ENCODE results near the gene GRID2IP.

- TF ChIP-seq GATA2 (IDR thresholded peaks at IDR 0.05; ENCODE audit: low read depth, low read length) (no peak), GATA3 (IDR thresholded peaks at IDR 0.05; ENCODE audit: low read depth, low read length) (no peak)
These were observed 37.3 kb upstream of the GRID2IP start for GRCh38 chr7:6588566-6588965.

Measured in SH-SY5Y (cell line).